GM12874 (cell line): ENCODE measurements around the gene WDR59.

Experiments
- TF ChIP-seq, protein P1 (sequence below): IDR thresholded peaks from 2 replicates; pipeline ENCODE4 v1.5.1; 2011; ENCODE audit warnings: low read depth, mild to moderate bottlenecking, control low read depth, low read length, moderate library complexity; ENCODE audit not compliant: insufficient read depth

The WDR59 gene

DNA sequence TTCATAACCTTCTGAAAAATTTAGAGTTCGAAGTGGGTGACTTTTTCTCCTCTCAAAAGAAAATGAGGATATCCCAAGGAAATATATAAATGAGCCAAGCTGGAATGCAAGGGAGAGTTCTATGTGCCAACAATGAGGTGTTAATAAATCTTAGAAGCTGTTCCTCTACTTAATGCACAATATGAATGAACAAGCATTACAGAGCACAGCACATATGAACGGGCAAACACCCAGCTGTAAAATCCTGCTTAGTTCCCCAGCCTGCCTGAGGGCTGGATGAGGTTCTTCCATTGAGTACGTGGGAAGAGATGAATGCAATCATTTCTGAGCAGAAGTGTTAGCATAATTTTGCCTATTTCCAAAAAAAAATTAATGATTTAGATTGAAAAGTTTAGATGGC, 58.1 kb downstream of the WDR59 start:
- TF ChIP-seq, protein P1, sequence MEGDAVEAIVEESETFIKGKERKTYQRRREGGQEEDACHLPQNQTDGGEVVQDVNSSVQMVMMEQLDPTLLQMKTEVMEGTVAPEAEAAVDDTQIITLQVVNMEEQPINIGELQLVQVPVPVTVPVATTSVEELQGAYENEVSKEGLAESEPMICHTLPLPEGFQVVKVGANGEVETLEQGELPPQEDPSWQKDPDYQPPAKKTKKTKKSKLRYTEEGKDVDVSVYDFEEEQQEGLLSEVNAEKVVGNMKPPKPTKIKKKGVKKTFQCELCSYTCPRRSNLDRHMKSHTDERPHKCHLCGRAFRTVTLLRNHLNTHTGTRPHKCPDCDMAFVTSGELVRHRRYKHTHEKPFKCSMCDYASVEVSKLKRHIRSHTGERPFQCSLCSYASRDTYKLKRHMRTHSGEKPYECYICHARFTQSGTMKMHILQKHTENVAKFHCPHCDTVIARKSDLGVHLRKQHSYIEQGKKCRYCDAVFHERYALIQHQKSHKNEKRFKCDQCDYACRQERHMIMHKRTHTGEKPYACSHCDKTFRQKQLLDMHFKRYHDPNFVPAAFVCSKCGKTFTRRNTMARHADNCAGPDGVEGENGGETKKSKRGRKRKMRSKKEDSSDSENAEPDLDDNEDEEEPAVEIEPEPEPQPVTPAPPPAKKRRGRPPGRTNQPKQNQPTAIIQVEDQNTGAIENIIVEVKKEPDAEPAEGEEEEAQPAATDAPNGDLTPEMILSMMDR, result no peak

DNA sequence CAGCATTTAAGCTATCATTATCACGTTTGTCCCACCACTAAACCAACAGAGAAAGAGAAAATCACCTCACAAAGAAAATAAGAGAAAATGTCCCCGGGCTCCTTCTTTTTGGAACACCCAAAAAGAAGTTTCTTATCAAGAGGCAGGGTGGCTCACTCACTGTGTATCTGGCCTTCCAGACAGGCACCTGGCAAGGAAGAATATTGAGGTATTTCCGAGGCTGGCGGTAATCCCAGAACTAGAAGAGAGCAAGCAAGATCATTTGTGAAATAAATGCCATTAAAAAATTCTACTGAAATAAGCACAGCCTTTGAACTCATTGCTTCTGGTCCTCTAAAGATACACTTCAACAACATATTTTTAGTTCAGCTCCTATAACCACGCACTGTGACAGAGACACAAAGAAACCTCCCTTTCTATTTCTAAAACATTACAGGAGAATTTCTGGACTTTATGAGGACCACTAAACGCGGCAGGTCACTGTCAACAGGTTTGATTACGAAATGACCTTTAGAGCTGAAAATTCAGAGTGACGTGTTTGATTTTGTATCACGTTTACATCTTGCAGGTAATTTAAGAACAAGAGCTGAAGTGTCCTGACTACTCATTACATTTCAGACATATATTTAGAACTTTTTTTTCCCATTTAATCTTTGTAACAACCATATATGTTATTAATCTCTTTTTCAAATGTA, 61.0 kb downstream of the WDR59 start:
- TF ChIP-seq, protein P1, result no peak

DNA sequence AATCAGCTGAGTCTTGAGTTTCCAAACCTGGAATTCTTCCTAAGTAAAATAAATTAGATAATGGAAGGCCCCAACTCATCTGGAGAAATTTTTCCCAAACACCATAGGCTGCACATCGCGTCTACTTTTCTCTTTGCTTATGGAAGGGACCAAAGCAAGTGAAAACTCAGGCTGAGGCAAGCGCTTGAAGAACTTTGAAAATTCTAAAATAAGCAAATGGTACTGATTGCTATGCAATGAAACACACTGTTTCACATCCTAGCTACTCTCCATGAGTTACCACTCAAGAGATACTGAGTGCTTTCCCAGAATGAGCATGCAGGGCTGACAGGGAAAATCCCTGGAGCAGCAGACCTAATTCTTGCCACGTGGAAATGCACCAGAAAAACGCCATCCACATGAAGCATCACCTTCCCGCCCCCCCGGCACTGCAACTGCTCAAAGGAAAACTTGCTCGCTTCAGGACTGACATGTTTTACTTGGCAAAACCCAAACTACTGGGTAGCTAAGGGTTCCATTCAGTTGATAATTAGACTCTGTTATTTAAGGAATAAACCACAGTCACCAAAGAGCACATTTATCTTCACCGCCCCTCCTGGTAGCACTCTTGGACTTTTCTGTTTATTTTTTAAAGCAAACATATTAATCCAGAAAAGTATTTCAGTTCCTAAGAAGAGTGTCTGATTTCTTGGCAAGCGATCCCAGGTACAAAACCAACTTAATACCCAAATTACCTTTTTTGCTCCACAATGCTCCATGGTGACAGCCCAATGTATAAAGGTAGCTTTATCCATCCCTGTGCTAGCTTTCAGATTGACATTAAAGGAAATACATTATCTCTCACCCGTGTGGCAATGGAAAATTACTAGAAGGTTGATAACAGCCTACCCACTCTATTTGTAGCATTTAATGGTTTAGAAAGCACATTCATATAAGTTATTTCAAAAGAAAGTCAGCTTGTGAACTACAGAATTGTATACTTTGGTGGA, 62.5 kb downstream of the WDR59 start:
- TF ChIP-seq, protein P1, result no peak

DNA sequence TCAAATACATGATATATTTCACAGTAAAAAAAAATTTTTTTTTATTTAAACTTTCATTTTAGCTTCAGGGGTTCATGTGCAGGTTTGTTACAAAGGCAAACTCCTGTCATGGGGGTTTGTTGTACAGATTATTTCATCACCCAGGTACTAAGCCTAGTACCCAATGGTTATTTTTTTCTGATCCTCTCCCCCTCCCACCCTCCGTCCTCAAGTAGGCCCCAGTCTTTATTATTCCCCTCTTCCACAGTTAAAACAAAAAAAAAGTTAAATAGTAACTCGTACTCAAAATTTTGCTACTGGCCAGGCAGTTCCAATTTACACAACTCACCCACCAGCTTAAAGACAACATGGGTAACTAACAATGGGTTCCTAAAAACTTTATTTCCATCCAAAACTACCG, 63.9 kb downstream of the WDR59 start:
- TF ChIP-seq, protein P1, result no peak

DNA sequence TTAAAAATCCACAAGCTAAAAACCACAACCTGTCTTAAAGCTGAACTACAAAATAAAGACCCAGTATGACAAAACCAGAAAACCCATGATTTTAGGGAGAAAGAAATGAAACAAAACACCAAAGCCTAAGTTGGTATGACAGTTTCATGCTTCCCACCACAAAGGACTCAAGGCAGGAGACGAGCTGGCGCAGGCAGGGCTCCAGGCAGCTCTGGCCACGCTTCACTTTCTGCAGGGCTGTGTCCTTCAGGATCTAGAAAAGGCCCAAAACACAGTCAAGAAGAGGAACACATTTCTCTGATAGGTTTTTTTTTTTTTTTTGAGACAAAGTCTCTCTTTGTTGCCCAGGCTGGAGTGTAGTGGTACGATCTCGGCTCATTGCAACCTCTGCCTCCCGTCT, 75.3 kb downstream of the WDR59 start:
- TF ChIP-seq, protein P1, result no peak

DNA sequence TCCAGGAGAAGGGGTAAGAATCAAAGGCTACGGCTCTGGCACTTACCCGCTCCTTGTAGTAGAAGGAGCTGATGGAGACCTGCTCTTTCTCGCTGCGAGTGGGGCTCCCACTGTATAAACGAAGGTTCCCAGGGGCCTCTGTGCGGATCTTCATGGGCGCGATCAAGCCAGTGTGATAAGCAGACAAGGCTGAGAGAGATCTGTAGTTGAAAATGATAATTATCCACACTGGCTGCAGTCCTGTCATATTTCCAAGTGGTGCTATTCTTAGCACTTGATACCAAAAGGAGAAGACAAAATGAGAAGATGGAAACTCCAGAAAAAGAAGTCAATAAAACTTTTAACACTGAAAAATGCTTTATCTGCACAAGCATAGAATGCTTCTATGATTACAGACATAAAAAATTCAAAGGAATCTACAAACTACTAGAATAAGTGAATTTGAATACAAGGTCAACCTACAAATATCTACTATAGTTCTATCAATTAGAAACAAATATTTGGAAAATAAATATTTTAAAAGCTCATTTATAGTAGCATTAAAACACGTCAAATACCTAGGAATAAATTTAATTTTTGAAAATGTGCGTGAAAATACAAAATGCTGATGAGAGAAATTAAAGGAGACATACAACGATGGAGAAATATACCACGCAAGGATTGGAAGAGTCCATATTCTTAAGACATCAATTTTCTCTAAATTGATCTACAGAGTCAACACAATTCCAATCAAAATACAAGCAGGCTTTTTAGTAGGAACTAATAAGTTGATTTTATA, 80.8 kb downstream of the WDR59 start:
- TF ChIP-seq, protein P1, result no peak

DNA sequence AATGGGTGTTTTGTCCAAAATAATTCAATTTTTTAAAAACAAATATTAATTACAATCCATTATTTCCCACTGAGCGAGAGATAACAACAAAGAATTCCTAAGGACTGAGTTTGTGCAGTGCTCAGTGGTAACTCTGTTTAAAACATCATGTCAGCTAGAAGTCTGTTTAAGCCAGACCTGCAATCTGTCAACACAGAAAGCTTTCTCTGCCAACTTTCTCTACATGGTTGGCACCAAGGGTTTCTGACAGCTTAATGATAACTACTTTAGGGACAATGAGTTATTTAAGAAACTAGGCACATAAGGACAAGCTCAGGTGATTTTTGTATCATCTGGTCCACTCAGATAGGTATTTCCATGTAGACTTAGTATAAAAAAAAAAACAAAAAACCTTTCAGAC, 81.8 kb downstream of the WDR59 start:
- TF ChIP-seq, protein P1, result no peak
